Stimulated activated CD8-positive, alpha-beta memory T cell treated with anti-CD3 and anti-CD28 coated beads, Interleukin-7, amount 100 ng/mL, for 1 hour (primary cell): ENCODE measurements around the gene KNCN.

Source experiments
- DNase-seq, 2 donors: peaks; one replicate each; pipeline ENCODE4 v3.0.0-alpha.2; 2020; ENCODE audit warnings: low read depth in 2 of 2

Gene KNCN

DNA sequence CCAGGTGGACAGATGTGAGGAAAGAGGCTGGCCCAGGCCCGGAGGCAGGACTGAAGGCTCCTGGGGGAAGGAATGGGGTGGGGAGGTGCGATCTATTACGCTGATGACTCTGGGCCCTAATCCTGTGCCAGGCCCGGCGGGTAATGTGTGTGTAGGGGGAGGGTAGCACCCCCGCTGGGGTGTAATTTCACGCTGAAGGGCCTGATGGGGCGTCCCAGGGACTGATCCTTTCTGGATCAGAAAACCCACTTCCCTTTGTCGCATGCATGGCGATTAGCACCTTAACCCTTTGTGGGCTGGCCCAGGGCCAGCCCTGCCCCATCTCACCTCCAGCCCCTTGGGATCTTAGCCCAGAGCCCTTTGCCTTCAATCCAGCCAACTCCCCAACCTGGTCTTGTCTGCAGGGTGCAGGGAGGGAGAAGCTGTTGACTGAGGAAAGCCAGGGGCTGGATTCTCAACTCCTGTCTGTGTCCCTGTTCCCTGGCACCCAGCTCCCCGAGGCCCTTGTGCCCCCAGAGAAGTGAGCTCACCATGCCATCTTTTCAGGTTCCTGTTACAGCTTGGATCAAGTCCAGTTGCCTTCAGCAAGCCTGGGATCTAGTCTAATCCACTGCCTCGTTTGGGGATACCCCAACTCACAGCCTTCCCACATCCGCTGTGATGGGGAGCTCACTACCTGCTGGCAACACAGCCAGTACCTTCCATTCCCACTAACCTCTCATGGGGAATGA lies 26.0 kb downstream of the KNCN start:
- DNase-seq, result no peak

DNA sequence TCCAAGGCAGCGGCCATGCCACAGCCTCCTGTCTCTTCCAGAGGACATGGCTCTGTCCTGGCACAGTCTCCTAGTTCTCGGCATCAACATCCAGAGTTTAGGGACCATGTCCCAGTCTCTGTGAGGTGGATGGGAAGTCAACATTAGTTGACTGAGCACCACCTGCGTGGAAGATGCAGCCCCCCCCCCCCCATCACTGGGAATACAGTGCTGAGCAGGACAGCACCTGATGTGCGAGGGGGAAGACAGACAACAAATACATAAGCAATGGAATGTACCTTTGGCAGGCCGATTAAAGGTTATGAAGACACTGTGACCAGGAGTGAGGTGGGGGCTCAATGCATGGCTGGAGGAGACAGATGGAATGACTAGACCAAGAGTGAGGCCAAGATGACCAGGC lies 26.6 kb downstream of the KNCN start:
- no peak for DNase-seq

DNA sequence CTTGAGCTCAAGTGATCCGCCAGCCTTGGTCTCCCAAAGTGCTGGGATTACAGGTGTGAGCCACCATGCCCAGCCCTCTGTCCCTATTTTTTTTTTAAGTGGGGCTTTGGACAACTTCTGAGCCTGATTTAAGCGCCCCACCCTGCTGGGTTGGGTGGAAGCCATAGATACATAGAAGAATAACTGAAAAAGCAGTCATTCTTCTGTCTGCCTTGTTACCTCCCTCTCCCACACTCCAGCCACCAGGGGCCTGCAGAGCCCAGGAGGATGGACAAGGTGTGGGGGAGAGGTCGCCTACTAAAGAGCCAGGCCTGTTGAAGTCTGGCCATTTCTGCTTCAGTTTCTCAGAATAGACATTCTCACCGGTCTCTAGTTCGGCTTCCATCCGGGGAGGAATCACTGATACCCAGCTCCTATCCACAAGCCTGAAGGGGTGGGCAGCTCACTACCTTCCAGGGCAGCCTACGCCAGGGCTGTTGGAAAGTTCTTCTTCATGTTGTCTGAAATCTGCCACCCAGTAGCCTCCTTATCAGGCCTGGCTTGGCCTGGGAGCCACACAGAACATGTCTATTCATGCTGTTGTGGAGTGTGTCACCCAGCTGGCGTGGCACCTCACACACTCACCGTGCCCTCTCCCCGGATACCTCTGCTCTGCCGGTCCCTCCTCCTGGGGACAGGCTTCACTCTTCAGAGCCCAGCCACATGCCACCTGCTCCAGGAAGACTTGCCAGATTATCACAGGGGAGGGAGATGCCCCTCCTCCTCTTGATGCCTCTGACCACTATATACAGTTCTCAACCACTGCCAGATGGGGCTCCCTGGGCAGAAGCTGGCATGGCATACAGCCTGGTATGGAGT lies 27.7 kb downstream of the KNCN start:
- DNase-seq, result no peak

DNA sequence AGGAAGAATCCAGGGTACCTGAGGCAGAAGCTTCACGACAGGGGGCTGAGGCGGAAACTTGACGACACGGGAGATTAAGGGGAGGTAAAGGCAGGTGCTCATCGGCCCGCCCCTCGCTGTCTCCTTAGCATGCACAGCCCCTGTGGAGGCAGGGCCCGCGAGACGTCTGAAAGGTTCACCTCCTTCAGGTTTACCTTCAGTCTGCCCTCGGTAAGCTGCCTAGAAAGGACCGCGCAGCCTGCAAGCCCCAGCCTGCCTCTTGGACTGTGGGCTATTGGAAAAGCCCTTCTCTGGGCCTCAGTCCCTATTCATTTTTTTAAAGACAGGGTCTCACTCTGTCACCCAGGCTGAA lies 28.5 kb downstream of the KNCN start:
- DNase-seq, result no peak

DNA sequence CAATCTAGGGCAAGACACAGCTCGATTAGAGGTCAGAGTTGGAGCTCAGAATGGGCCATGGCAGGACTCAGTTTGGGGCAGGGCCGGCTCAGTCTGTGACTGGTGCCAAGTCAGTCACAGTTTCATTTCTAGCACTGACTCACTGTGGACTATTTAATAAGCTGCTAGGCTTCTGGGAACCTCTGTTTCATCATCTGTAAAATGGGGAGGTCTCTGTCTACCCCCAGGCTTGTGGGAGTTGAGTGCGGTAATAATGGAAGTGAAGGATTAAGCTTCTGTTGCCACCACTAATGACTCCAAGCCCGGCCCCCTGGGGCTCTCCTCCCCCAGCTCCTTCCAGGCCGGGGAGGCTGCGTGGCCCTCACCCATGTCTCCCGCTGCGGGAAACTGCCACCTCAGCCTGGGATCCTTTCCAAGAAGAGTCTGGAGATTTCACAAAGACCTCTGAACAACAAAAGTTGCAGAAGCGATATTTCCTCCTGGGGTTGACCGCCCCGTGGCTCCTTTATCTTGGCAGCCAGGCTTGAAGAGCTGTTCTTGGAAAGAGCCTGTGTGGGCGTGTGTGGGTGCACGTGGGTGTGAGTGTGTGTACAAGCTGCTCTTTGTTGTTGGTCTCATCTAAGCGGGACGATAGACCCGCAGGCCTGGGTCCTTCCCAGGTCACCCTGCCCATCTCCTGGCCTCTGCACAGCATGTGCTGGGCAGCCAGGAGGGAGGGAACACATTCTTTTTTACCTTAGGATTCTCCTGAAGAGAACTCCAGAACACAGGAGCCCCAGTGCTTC lies 29.1 kb downstream of the KNCN start:
- DNase-seq, result no peak

DNA sequence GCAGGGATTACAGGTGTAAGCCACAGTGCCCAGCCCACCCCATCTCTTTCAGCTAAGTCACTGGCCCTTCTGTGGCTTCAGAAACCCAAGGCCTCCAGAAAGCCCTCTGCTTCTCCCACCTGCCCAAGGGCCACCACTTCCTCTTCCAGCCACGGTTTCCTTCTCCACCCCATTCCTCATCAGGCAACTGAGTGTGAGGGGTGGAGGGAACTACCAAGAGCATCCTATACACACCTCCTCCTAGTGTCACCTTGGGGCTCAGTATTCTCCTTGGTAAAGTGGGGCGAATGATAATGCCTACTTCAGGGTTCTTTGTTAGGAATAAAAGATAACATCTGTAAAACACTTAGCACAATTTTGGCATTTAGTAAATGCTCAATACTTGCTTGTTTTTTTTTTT lies 30.0 kb downstream of the KNCN start:
- no peak for DNase-seq

DNA sequence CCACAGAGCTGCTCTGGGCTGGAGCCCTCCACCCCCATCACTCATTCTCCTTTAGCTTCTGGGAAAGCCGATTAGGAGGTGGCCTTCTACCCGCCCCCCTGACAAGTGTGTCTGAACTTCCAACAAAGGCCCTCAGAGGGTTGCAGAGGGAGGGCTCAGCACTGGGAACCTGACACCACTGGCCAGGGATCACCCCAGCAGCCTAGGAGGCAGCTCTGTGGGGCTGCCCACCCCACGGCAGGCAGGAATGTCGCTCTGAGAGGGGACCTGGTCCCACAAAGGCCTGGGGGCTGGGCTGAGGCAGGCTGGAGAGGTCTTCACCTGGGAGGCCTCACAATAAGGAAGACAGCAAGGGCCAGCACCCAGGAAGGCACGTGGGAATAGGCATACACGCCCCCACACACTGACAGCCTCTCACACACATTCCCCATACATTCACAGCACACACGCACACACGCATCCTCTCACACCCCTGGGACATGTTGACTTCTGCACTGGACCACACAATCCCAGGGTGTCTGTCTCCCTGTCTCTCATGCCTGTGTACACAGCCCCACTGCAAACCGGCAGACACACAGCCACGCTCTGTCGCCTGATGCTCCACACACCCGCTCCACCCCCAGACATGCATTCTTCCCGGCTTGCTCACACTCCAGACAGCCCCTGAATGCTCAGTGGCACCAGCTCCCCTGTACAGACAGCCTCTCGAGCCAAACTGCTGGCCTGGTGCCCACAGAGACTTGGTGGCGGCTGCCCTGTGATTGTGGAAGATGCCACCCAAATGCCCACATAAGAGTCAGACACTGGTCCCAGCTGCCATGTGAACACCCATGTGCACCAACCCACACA lies 31.2 kb downstream of the KNCN start:
- DNase-seq, result no peak

DNA sequence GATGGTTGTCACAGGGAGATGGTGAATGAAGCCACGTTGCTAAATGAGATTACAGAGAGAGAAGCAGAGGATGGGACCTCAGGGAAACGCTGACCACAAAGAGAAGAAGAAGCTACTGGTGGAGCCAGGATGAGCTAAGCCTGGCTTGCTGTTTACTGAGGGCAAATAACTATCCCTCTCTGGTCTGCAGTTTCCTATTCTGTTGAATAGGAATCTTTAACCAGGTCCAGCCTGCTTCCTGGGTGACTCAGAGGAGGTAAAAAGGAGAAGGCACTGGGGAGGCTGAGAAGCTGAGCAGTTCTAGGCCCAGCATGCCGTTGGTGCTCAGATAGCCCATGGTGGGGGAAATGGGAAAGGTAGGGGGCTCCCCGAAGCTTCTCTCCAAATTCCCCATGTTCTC lies 32.2 kb downstream of the KNCN start:
- DNase-seq, result no peak

DNA sequence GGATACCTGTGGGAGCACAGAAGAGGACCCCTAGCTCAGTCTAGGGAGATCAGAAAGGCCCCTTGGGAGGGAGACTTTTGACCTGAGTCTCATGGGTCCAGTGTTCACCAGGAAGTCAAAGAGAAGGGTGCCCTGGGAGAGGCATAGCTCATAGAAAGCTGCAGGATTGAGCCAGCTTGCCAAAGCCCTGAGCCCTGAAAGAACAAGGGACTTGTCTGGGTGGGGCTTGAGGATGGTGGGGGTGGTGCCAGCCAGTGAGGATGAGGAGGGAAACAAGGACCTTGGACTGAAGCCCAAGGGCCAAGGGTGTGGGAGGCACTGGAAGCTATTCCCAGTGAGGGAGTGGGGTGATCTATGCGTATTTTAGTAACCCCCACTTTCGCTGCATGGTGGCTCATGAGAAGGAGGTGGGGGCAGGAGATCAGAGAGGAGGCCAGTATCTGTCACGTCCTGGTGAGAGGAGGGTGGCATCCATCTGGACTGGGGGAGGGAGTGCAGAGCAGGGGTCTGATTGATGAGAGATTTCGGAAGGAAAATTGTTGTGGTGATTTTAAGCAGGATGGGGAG lies 33.4 kb downstream of the KNCN start:
- DNase-seq, result no peak

DNA sequence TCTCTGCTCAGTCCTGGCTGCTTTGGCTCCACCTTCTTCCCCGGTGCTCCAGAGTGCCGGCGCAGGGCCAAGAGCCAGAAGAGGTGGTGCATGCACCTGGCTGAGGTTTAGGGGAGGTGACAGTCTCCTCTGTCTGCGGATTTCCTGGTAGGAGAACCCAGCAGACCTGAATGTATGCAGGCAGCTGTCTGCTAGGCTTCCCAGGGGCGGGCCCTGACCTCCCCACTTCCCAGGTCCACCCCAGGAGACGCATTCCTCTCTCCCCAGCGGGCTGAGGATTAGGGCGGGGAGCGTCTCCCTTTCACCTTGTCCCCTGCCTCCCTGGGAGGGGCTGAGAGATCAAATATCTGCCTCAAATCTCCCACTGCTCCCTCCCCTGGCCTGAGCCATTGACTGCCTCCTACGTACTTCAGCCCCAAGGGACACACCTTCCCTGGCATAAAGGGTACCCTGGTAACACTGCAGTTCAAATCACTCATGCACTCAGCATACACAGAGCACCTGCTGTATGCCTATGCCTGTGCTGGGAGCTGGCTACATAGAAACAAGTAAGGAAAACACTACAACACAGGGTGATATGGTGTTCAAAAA lies 34.3 kb downstream of the KNCN start:
- DNase-seq, result no peak

DNA sequence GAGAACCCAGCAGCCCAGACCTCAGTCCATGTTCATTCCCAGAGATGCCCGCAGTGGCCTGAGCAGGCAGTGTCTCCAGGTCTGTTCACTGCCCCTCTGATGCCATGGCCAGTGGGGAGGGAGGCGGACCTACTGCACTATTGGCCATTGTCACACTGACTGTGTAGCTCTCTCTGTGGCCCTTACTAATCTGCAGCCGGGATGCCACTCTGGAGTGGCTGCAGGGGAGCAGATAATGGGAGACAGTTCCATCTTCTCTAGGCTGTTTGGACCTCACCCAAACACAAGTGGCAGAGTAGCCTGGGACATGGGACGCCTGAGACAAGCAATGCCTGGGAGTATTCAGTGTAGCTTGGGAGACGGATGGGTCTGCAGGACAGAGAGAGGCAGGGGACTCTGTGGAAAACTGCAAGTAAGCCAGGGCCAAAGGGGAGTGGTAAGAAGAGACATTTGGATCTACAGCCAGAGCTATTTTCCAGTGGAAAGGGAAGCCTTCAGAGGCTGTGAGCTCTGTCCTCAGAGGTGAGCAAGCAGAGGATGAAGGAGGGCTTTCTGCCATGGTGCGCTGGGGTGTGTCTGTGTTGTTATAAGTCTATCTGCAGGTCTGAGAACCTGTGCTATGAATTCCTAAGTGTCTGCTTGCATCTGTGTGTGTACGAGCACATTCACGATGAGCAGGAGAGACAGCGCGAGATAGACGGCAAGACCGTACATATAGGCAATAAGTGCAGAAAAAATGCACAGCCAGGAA lies 35.1 kb downstream of the KNCN start:
- DNase-seq, result no peak

DNA sequence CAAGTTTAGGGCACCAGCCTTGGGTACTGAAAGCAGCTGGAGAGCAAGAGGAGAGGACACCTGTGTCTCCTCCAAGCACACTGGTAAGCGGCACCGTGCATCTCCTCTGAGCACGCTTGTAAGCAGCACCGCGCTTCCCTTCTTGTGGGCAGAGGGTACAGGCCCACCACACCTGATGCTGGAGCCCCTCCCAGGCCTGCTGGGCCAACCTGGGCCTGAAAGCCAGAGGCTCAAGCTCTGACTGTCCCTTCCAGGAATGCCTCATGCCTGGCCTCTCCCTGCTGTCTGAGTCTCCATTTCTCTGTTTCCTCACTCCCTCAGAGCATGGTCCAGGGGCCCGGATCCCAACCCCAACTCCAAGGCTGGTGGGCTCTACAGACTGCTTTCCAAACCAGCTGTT lies 35.9 kb downstream of the KNCN start:
- no peak for DNase-seq

DNA sequence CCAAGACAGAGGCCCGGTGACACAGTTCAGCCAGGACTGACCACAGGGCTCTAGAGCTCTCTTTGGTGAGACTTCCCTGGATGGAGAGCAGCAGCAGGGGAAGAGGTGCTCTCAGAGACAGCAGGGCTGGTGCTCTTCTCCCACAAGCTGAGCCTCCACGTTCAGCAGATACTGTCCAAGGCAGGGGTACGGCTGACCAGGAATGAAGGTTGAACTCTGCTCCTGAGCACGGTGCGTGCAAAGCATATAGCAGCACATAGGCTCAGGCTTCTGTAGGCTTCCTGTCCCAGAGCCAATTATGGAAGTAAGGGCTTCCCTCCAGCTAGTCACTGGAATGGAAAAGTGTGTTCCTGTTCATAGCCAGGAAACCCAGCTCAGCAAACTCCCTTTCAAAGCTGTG lies 37.9 kb downstream of the KNCN start:
- DNase-seq, result no peak

DNA sequence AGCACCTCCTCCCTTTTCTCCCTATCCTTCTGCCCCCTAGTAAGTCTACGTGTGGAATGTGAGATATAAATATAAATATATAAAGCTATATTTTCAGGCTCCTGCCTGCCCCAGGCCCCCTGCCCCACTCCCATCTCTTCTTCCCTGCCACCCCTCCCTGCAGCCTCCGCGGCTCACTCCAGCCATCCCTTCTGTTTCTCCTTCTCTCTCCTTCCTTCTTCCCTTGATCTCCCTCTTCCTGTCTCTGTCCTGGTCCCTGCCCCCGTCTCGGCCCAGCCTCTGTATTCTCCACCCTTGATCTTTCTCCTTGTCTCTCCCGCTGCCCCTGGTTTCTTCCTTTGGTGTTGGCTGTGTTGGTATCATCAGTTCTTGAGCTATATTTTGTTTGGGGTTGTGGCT lies 38.7 kb downstream of the KNCN start:
- DNase-seq, result no peak

DNA sequence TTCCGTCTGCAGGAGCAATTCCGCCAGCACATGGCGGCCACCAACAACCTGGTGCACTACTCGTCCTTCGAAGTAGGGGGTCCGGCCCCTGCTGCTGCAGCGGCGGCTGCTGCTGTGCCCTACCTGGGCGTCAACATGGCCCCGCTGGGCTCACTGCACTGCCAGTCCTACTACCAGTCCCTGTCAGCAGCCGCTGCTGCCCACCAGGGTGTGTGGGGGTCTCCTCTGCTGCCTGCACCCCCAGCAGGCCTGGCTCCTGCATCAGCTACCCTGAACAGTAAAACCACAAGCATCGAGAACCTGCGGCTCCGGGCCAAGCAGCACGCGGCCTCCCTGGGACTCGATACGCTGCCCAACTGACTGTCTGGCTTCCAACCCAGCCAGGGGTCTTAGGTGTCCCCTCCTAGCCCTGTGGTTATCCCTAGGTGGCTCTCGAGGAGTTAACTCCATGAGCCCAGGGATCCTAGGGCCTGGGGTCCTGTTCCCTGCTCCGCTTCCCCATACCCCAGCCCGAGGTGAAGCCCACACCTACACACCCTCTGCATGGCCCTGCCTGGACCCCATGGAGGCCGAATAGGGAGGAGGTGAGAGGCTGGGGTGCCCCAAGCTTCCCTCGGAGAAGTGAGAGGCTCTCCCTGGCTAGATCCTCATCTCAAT lies 39.2 kb downstream of the KNCN start:
- DNase-seq, result no peak

DNA sequence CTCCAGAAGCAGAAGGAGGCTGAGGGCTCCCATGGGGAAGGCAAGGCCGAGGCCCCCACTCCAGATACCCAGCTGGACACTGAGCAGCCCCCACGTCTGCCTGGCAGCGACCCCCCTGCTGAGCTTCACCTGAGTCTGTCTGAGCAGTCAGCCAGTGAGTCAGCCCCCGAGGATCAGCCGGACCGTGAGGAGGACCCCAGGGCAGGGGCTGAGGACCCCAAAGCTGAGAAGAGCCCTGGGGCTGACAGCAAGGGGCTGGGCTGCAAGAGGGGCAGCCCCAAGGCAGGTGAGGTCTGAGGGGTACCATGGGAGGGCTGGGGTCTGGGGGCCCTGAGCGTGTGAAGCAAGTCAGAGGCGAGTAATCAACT lies 40.5 kb downstream of the KNCN start:
- DNase-seq, result no peak

DNA sequence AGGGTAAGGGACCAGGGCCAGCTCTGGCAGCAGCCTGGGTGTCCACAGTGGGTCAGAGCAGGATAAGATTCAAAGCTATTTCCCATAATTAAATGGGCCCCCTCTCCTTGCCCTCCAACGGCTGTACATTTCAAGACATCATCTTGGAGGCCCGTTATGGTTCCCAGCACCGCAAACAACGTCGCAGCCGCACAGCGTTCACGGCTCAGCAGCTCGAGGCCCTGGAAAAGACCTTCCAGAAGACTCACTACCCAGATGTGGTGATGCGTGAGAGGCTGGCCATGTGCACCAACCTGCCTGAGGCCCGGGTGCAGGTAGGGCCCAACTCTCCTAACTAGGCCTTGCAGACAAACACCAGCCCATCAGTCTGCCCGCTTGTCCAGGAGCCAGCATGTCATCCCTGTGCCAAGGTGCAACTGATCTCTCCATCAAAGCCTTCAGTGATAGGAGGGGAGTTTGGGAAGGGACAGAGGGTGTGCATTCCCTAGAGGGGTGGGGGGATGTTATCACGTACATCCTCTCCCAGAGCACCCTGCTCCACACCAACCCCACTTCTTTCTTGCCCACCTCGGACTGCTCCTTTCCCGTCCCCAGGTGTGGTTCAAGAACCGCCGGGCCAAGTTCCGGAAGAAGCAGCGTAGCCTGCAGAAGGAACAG lies 41.0 kb downstream of the KNCN start:
- DNase-seq, result no peak

DNA sequence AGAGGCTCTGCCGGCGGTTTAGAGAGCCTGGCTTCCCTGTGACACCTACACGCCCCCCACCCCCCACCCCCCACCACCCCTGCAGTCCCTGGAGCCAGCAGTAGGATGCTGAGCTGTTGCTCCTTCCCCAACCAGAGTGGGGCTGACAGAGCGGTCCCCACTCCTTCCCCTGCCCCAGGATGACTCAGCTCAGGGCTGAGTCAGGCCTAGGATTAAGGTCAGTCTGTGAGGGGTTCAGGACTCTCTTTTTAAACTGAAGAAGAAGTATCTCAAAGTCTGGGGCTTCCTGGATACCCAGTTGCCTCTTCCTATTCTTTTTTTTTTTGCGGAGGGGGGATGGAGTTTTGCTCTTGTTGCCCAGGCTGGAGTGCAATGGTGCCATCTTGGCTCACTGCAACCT lies 42.7 kb downstream of the KNCN start:
- DNase-seq, result no peak

DNA sequence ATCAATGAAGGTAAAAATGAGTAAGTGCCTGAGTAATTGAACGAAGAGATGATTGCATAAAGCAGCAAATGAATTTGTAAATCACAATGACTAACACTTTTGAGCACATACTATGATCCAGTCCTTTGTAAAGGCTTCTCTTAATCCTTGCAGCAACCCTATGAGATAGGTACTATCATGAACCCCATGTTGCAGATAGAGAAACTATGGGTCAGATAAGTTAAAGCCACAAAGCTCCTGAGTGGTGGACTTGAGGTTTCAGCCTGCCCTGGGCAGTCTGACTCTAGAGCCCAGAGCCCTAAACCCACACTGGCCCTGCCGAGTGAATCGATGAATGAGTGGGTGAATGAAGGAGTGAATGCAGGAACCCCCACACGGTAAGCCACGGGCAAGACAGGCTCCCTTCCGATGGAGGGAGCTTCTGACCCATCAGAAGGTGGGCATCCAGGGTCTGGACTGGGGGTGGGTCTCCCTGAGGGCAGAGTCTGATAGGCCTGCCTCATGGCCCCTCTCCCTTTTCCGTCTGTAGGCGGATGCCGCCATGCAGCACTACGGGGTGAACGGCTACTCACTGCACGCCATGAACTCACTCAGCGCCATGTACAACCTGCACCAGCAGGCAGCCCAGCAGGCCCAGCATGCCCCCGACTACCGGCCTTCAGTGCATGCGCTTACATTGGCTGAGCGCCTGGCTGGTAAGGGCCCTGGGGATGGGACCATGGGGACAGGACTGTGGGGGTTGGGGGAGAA lies 44.8 kb downstream of the KNCN start:
- DNase-seq, result no peak
